ENCODE measurements around the gene SEPTIN5.

DNA sequence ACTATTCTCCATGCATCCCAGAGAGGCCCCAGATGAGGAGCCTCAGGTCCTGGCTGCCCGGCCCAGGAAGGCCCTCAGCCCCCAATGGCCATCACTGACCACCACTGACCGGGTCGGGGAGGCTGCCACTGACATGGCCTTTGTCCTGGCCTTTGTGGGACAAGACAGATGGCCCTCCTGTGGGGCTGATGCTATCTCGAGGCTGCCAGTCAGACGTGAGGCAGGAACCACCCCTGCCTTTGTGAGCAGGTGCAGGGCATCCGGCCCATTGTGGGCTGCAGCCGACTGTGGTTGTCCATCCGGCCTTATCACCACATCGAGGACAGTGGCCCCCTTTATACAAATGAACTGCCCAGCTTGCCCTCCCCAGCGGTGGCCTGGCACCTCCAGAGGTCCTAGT is 14.5 kb downstream of the SEPTIN5 start:
- TF ChIP-seq, protein P1, sequence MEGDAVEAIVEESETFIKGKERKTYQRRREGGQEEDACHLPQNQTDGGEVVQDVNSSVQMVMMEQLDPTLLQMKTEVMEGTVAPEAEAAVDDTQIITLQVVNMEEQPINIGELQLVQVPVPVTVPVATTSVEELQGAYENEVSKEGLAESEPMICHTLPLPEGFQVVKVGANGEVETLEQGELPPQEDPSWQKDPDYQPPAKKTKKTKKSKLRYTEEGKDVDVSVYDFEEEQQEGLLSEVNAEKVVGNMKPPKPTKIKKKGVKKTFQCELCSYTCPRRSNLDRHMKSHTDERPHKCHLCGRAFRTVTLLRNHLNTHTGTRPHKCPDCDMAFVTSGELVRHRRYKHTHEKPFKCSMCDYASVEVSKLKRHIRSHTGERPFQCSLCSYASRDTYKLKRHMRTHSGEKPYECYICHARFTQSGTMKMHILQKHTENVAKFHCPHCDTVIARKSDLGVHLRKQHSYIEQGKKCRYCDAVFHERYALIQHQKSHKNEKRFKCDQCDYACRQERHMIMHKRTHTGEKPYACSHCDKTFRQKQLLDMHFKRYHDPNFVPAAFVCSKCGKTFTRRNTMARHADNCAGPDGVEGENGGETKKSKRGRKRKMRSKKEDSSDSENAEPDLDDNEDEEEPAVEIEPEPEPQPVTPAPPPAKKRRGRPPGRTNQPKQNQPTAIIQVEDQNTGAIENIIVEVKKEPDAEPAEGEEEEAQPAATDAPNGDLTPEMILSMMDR (conservative IDR thresholded peaks at IDR 0.05), result no peak
- no peak for TF ChIP-seq EZH2 (IDR thresholded peaks at IDR 0.05; ENCODE audit: low read depth)

All from PC-9 (cell line).